A549 (cell line): ENCODE measurements around the gene RBM47. TPM values are rescaled to one million over a fixed set of nuclear protein-coding genes. Genes with fewer than 3 reads are reported as not detected.
A peak's percentile ranks its signal among the peaks of the same experiment; 100 is the strongest.

Experiments
- ATAC-seq, 2 experiments: fragments of 200-7000 bp in 1 of 2; fragments of >200 bp in 1 of 2; cut with Nextera tagmentation in 1 of 2; cut with Tn5 transposase in 1 of 2; 3 replicates each; pipeline versions ENCODE4 v1.8.0 to v1.9.1; 2018 to 2020; ENCODE audit warnings: mild to moderate bottlenecking in 1 of 2, moderate library complexity in 1 of 2
- CTCF ChIA-PET: fragments of 300-600 bp; sonication (Branson Sonifier 250); formaldehyde crosslinking; extraction: SDS; loops from one replicate; lab custom pipeline; 2021; ENCODE audit warnings: antibody characterized with exemption, inconsistent platforms; lab: Yijun Ruan, JAX
- POLR2A ChIA-PET: fragments of 350-600 bp; formaldehyde crosslinking; extraction: SDS; loops from one replicate; lab custom pipeline; 2021; ENCODE audit warnings: antibody characterized with exemption, inconsistent platforms; lab: Yijun Ruan, JAX
- DNase-seq, 2 experiments: peaks; one replicate each; pipeline versions ENCODE4 v3.0.0 to v3.0.0-alpha.2; 2011 to 2016; ENCODE audit warnings: low read depth in 1 of 2, low spot score in 1 of 2
- FAIRE-seq: peaks from 2 replicates; lab custom pipeline; 2011; peaks lifted over from hg19 to GRCh38; lab: Jason Lieb, UNC
- H3K27ac ChIP-seq, 2 experiments: fragments of >200 bp; sonication (Bioruptor Twin); formaldehyde crosslinking; 3 replicates each; pipeline ENCODE4 v1.5.1; 2016 to 2017
- H3K4me1 ChIP-seq: fragments of >200 bp; sonication (Bioruptor Twin); formaldehyde crosslinking; 3 replicates; pipeline ENCODE4 v1.6.1; 2016
- H3K4me2 ChIP-seq: fragments of >200 bp; sonication (Bioruptor Twin); formaldehyde crosslinking; 3 replicates; pipeline ENCODE4 v1.6.1; 2016
- H3K4me3 ChIP-seq: fragments of >200 bp; sonication (Bioruptor Twin); formaldehyde crosslinking; 3 replicates; pipeline ENCODE4 v1.5.1; 2016
- H3K9me3 ChIP-seq: fragments of >200 bp; sonication (Bioruptor Twin); formaldehyde crosslinking; 3 replicates; pipeline ENCODE4 v1.6.1; 2016
- ATOH8 ChIP-seq: fragments of 250-450 bp; sonication (Bioruptor Pico); IDR thresholded peaks from 2 replicates; pipeline ENCODE4 v1.5.0; 2020; ENCODE audit warnings: low read depth, mild to moderate bottlenecking, moderate library complexity
- BHLHE40 ChIP-seq: IDR thresholded peaks from 2 replicates; pipeline ENCODE4 v1.6.1; 2012; ENCODE audit warnings: low read depth, low read length, inconsistent platforms
- CBX2 ChIP-seq: fragments of 200-600 bp; sonication (generic); IDR thresholded peaks from 2 replicates; pipeline ENCODE4 v1.6.1; 2016; ENCODE audit warnings: low read depth, mild to moderate bottlenecking, borderline replicate concordance
- CBX8 ChIP-seq: fragments of 200-600 bp; sonication (generic); IDR thresholded peaks from 2 replicates; pipeline ENCODE4 v1.6.1; 2016
- CHD2 ChIP-seq: fragments of 150-350 bp; IDR thresholded peaks from 2 replicates; pipeline ENCODE4 v1.6.1; 2014; ENCODE audit warnings: low read length; ENCODE audit not compliant: partially characterized antibody
- CTCF ChIP-seq: fragments of >200 bp; sonication (Bioruptor Twin); formaldehyde crosslinking; IDR thresholded peaks from 3 replicates; pipeline ENCODE4 v1.5.1; 2016
- EHF ChIP-seq: fragments of 250-450 bp; sonication (Bioruptor Pico); IDR thresholded peaks from 2 replicates; pipeline ENCODE4 v1.5.0; 2020; ENCODE audit warnings: mild to moderate bottlenecking
- ELK1 ChIP-seq: fragments of 150-350 bp; IDR thresholded peaks from 2 replicates; pipeline ENCODE4 v1.6.1; 2014; ENCODE audit warnings: low read depth, mild to moderate bottlenecking, low read length
- ESRRA ChIP-seq: fragments of 150-350 bp; IDR thresholded peaks from 2 replicates; pipeline ENCODE4 v1.6.1; 2014; ENCODE audit warnings: mild to moderate bottlenecking, low read length, borderline replicate concordance
- HDAC2 ChIP-seq: fragments of 200-600 bp; sonication (generic); IDR thresholded peaks from 2 replicates; pipeline ENCODE4 v1.6.1; 2016
- HES2 ChIP-seq: fragments of >200 bp; sonication (Bioruptor Twin); formaldehyde crosslinking; IDR thresholded peaks from 2 replicates; pipeline ENCODE4 v1.6.1; 2016
- HMGXB4 ChIP-seq: fragments of 250-450 bp; sonication (Bioruptor Pico); IDR thresholded peaks from 2 replicates; pipeline ENCODE4 v1.5.0; 2021; ENCODE audit warnings: mild to moderate bottlenecking, moderate library complexity, borderline replicate concordance
- HOXA7 ChIP-seq: fragments of 250-450 bp; sonication (Bioruptor Pico); IDR thresholded peaks from 2 replicates; pipeline ENCODE4 v1.5.0; 2020; ENCODE audit warnings: mild to moderate bottlenecking, moderate library complexity
- HOXB13 ChIP-seq: fragments of 250-450 bp; sonication (Bioruptor Pico); IDR thresholded peaks from 2 replicates; pipeline ENCODE4 v1.5.0; 2020; ENCODE audit warnings: low read depth, mild to moderate bottlenecking, moderate library complexity
- KDM1A ChIP-seq: fragments of 200-600 bp; sonication (generic); IDR thresholded peaks from 2 replicates; pipeline ENCODE4 v1.6.1; 2016; ENCODE audit warnings: low read depth, mild to moderate bottlenecking
- KDM5A ChIP-seq: fragments of 200-600 bp; sonication (generic); IDR thresholded peaks from 2 replicates; pipeline ENCODE4 v1.6.1; 2016; ENCODE audit warnings: antibody characterized with exemption, mild to moderate bottlenecking
- NFE2L2 ChIP-seq: fragments of 150-350 bp; conservative IDR thresholded peaks from 2 replicates; pipeline ENCODE4 v1.6.1; 2014; ENCODE audit warnings: low read length
- NPAS2 ChIP-seq: fragments of 250-450 bp; sonication (Bioruptor Pico); IDR thresholded peaks from 2 replicates; pipeline ENCODE4 v1.8.0; 2022; ENCODE audit warnings: mild to moderate bottlenecking, moderate library complexity, borderline replicate concordance
- NR3C1 ChIP-seq: fragments of >200 bp; sonication (Bioruptor Twin); formaldehyde crosslinking; IDR thresholded peaks from 3 replicates; pipeline ENCODE4 v1.6.1; 2017
- PBX3 ChIP-seq: IDR thresholded peaks from 2 replicates; pipeline ENCODE4 v1.6.1; 2012
- RAD21 ChIP-seq, 2 experiments: fragments of >200 bp in 1 of 2; sonication (Bioruptor Twin) in 1 of 2; formaldehyde crosslinking in 1 of 2; IDR thresholded peaks in 1 of 2; conservative IDR thresholded peaks in 1 of 2; 2 replicates in 1 of 2; 3 replicates in 1 of 2; pipeline ENCODE4 v1.6.1; 2012 to 2018; ENCODE audit warnings: inconsistent platforms in 1 of 2
- RCOR1 ChIP-seq: fragments of 150-350 bp; IDR thresholded peaks from 2 replicates; pipeline ENCODE4 v1.6.1; 2014; ENCODE audit warnings: antibody characterized with exemption, low read length, low read depth
- SREBF2 ChIP-seq: fragments of 450-650 bp; IDR thresholded peaks from 2 replicates; pipeline ENCODE4 v1.6.1; 2014; ENCODE audit warnings: mild to moderate bottlenecking, moderate library complexity
- TFCP2L1 ChIP-seq: fragments of 250-450 bp; sonication (Bioruptor Pico); IDR thresholded peaks from 2 replicates; pipeline ENCODE4 v1.5.0; 2021; ENCODE audit warnings: mild to moderate bottlenecking
- TP53 ChIP-seq: fragments of 250-450 bp; sonication (Bioruptor Pico); IDR thresholded peaks from 2 replicates; pipeline ENCODE4 v1.5.0; 2021; ENCODE audit warnings: mild to moderate bottlenecking, moderate library complexity
- USF2 ChIP-seq: fragments of 450-650 bp; IDR thresholded peaks from 2 replicates; pipeline ENCODE4 v1.6.1; 2014; ENCODE audit warnings: antibody characterized with exemption
- ZSCAN20 ChIP-seq: fragments of 250-450 bp; sonication (Bioruptor Pico); IDR thresholded peaks from 2 replicates; pipeline ENCODE4 v1.8.0; 2022; ENCODE audit warnings: mild to moderate bottlenecking, moderate library complexity
- WGBS: methylation state at CpG from one replicate; pipeline ENCODE4 v1.1.6; 2017; ENCODE audit errors: missing lambda C conversion rate; 5-methylcytosine and 5-hydroxymethylcytosine counted together
- polyA minus RNA-seq: library from RNA; depleted of rRNA, polyadenylated mRNA; stranded (reverse); fragments of >200 nt; gene quantifications from 2 replicates; pipeline ENCODE4 v1.2.3, GENCODE V29; 2011; rRNA and poly(A)+ RNA removed
- polyA plus RNA-seq, 4 experiments: library from polyadenylated mRNA; depleted of rRNA in 3 of 4; stranded (reverse); fragments of >200 nt; fragmentation: RNase III in 1 of 4; extraction: RNeasy Plus Mini Kit Qiagen cat#74134 plus additional on column Dnase treatment in 1 of 4; gene quantifications; 2 replicates in 3 of 4; 3 replicates in 1 of 4; pipeline ENCODE4 v1.2.3, GENCODE V29; 2011 to 2017

Gene RBM47
- polyA plus RNA-seq (2011; rRNA removed) (37.3 and 38.1 TPM in 2 replicates), polyA plus RNA-seq (2017; fragmentation: RNase III; extraction: RNeasy Plus Mini Kit Qiagen cat#74134 plus additional on column Dnase treatment) (33.2 to 43.3 TPM (median 41.5 TPM) in 3 replicates), polyA minus RNA-seq (37.6 and 44.1 TPM in 2 replicates)
- 53.4 and 68.8 TPM in 2 replicates for polyA plus RNA-seq (2012; cell fraction: cytosol; rRNA removed)
- 63.9 and 115 TPM in 2 replicates for polyA plus RNA-seq (2012; cell fraction: nucleus; rRNA removed)

- WGBS = 3% methylated on average over 34 of the region's 53 CpGs
- FAIRE-seq (no peak), ATAC-seq (peak; percentile 89 to 92), DNase-seq (peak in 1 of 2 experiments; percentile 76)
- Histone ChIP-seq H3K4me3 (peak within 1 kb of the TSS; percentile 66), H3K4me1 (peaks cover 25% of the 10 kb centered on the region), H3K4me2 (peak within 1 kb of the TSS; percentile 95), H3K9me3 (no peaks in the 10 kb centered on the region), H3K27ac (peak within 1 kb of the TSS; percentile 98)
- POLR2A ChIA-PET = interaction anchor here (0.5 to 1.3 kb wide), 5 partner anchors 23 to 1167 kb away, joined by 3 to 5 read pairs (median 5); no protein-coding TSS in a partner anchor
- CTCF ChIA-PET = interaction anchor here (0.7 to 1.3 kb wide), 4 partner anchors 14 to 88 kb away, joined by 3 to 4 read pairs (median 3); no protein-coding TSS in a partner anchor
- TF ChIP-seq HOXB13 (CRISPR knock-in tag) (peak; percentile 5; the same call in 1 of the 2 replicates), NR3C1 (no peak), TP53 (CRISPR knock-in tag) (no peak), NFE2L2 (no peak), BHLHE40 (no peak), ELK1 (no peak), NPAS2 (no peak), RAD21 (conservative IDR thresholded peaks at IDR 0.05 in 1 of 2, IDR thresholded peaks at IDR 0.05 in 1 of 2) (peak in 1 of 2 experiments; percentile 52; a peak in 2 of 5 replicates), ATOH8 (CRISPR knock-in tag) (no peak), USF2 (no peak), PBX3 (no peak), SREBF2 (no peak), CTCF (peak; percentile 11; the same call in 1 of the 3 replicates), HMGXB4 (no peak), HES2 (no peak), CBX2 (no peak), HDAC2 (no peak), TFCP2L1 (CRISPR knock-in tag) (no peak), ESRRA (no peak), EHF (CRISPR knock-in tag) (no peak), CBX8 (no peak), ZSCAN20 (no peak), KDM1A (no peak), HOXA7 (no peak), CHD2 (no peak), RCOR1 (no peak), KDM5A (no peak)
Measured at GRCh38 chr4:40629401-40630334, at the start of gene RBM47. TSS of gene RBM47 (minus strand) at chr4:40629864. CDS start at chr4:40438893, 190,971 bp downstream.
